HUES6 (cell line): Measurements from ENCODE around the gene DTD1.

ENCODE experiments used
- H3K27ac ChIP-seq: 2 replicates; pipeline ENCODE4 v1.7.0; 2013; ENCODE audit warnings: low read depth, mild to moderate bottlenecking, low read length, inconsistent platforms
- H3K27me3 ChIP-seq: 2 replicates; pipeline ENCODE4 v1.6.1; 2013; ENCODE audit warnings: low read length; ENCODE audit not compliant: control insufficient read depth, insufficient read depth
- H3K36me3 ChIP-seq: 2 replicates; pipeline ENCODE4 v1.6.1; 2013; ENCODE audit warnings: low read length; ENCODE audit not compliant: control insufficient read depth, insufficient read depth
- H3K4me1 ChIP-seq: 2 replicates; pipeline ENCODE4 v1.6.1; 2013; ENCODE audit warnings: low read length; ENCODE audit not compliant: control insufficient read depth, insufficient read depth
- H3K4me3 ChIP-seq: 2 replicates; pipeline ENCODE4 v1.5.1; 2013; ENCODE audit warnings: low read depth, low read length
- H3K9ac ChIP-seq: one replicate; pipeline ENCODE4 v1.6.1; 2013; ENCODE audit warnings: mild to moderate bottlenecking, low read length
- H3K9me3 ChIP-seq: 2 replicates; pipeline ENCODE4 v1.6.1; 2013; ENCODE audit warnings: low read depth, low read length; ENCODE audit not compliant: control insufficient read depth, insufficient read depth

DTD1 gene

GRCh38 chr20:18662279-18663040 is 74.6 kb downstream of the DTD1 start:
- no peaks in the 10 kb centered on the region for H3K36me3 ChIP-seq
- no peak overlapping the region for H3K9ac ChIP-seq
- no peak overlapping the region for H3K4me3 ChIP-seq
- H3K27me3 ChIP-seq = no peaks in the 10 kb centered on the region
- no peaks in the 10 kb centered on the region for H3K9me3 ChIP-seq
- no peaks in the 10 kb centered on the region for H3K4me1 ChIP-seq
- no peak overlapping the region for H3K27ac ChIP-seq

- Histone ChIP-seq H3K36me3 (no peaks in the 10 kb centered on the region), H3K27ac (no peak overlapping the region), H3K4me1 (no peaks in the 10 kb centered on the region), H3K9me3 (no peaks in the 10 kb centered on the region), H3K4me3 (no peak overlapping the region), H3K9ac (no peak overlapping the region), H3K27me3 (no peaks in the 10 kb centered on the region)
Observed at GRCh38 chr20:18663932-18664331, 76.1 kb downstream of the DTD1 start.

GRCh38 chr20:18665135-18665534 is 77.3 kb downstream of the DTD1 start:
- Histone ChIP-seq H3K27me3 (no peaks in the 10 kb centered on the region), H3K4me3 (no peak overlapping the region), H3K9ac (no peak overlapping the region), H3K4me1 (peaks cover 10% of the 10 kb centered on the region; the same call in 1 of the 2 replicates), H3K36me3 (no peaks in the 10 kb centered on the region), H3K9me3 (no peaks in the 10 kb centered on the region), H3K27ac (no peak overlapping the region)

DNA sequence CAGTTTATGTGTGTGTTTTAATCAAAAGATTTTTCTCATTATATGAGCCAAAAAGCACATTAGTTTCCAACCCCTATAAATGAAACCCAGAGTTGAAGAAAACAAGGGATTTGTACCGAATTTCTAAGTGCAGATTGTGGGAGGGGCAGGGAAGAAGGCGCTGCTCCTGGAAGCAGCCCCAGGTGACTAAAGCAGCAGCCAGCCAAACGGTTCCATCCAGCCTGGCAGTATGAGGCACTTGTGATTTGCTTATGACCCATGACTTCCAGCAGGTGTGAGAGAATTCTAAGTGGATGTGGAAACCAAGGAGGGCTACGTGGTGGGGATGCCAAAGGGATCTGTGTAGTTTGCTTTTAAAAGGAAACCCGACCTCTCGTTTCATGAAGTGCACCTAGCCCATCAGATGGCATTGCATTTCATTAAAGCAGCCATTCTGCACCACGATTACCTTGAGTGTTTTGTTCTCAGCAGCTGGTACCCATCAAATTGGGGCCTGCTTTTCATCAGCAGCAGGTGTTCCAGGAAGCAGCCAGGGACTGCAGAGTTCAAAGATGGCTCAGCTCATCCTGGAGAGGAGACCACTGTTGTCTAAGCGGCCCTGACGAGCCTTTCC is 79.1 kb downstream of the DTD1 start:
- no peaks in the 10 kb centered on the region for H3K36me3 ChIP-seq
- no peak overlapping the region for H3K27ac ChIP-seq
- H3K9ac ChIP-seq = no peak overlapping the region
- no peaks in the 10 kb centered on the region for H3K27me3 ChIP-seq
- peaks cover 10% of the 10 kb centered on the region; the same call in 1 of the 2 replicates for H3K4me1 ChIP-seq
- no peaks in the 10 kb centered on the region for H3K9me3 ChIP-seq
- no peak overlapping the region for H3K4me3 ChIP-seq

DNA sequence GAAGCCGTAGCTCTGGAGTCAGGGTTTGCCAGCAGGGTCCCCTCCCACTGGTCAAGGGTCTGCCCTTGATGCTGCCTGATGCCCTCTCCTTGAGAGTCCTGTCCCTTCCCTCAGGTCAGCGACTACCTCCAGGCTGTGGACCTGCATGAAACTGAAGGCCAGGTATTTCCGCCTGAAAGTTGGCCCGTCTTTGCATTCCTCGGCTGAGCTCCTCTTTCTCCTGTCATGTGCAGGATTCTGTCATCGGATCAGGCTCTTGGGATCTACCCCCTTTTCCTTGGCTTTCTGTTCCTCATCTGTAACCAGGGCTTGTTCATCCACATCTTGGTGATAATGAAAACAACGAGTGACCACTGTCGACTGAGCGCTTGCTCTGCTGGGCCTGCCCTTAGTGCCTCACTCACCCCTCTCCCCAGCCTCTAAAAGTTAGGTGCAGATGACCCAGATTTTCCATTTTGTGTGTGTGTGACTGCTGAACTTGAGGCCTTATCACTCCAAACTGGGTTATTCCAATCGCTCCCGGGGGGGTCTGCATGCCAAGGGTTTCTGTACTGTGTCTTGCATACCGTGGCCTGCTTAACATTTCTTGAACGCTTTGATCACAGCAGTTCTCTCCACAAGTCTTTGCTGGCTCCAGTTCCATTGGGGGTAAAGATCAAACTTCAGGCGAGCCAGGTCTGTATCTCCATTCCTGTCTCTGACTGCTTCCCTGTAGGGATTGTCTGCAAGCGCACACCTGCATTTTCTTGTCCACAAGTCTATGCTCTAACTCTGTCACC is 81.6 kb downstream of the DTD1 start:
- Histone ChIP-seq H3K4me1 (peaks cover 10% of the 10 kb centered on the region; the same call in 1 of the 2 replicates), H3K27me3 (no peaks in the 10 kb centered on the region), H3K36me3 (no peaks in the 10 kb centered on the region), H3K4me3 (no peak overlapping the region), H3K9me3 (no peaks in the 10 kb centered on the region), H3K9ac (no peak overlapping the region), H3K27ac (no peak overlapping the region)

- Histone ChIP-seq H3K4me3 (no peak overlapping the region), H3K9me3 (no peaks in the 10 kb centered on the region), H3K27me3 (no peaks in the 10 kb centered on the region), H3K27ac (no peak overlapping the region), H3K4me1 (peaks cover 10% of the 10 kb centered on the region; the same call in 1 of the 2 replicates), H3K9ac (no peak overlapping the region), H3K36me3 (no peaks in the 10 kb centered on the region)
Observed at GRCh38 chr20:18671203-18671710, 83.4 kb downstream of the DTD1 start.

- no peaks in the 10 kb centered on the region for H3K27me3 ChIP-seq
- no peak overlapping the region for H3K9ac ChIP-seq
- no peak overlapping the region for H3K27ac ChIP-seq
- peaks cover 10% of the 10 kb centered on the region; the same call in 1 of the 2 replicates for H3K4me1 ChIP-seq
- H3K36me3 ChIP-seq = no peaks in the 10 kb centered on the region
- no peak overlapping the region for H3K4me3 ChIP-seq
- H3K9me3 ChIP-seq = no peaks in the 10 kb centered on the region
Observed at GRCh38 chr20:18672834-18673233, 85.0 kb downstream of the DTD1 start.

- H3K27ac ChIP-seq = no peak overlapping the region
- H3K27me3 ChIP-seq = no peaks in the 10 kb centered on the region
- no peaks in the 10 kb centered on the region for H3K36me3 ChIP-seq
- no peaks in the 10 kb centered on the region for H3K9me3 ChIP-seq
- peaks cover 8% of the 10 kb centered on the region; the same call in 1 of the 2 replicates for H3K4me1 ChIP-seq
- no peak overlapping the region for H3K4me3 ChIP-seq
- H3K9ac ChIP-seq = no peak overlapping the region
Observed at GRCh38 chr20:18676396-18676795, 88.5 kb downstream of the DTD1 start.

DNA sequence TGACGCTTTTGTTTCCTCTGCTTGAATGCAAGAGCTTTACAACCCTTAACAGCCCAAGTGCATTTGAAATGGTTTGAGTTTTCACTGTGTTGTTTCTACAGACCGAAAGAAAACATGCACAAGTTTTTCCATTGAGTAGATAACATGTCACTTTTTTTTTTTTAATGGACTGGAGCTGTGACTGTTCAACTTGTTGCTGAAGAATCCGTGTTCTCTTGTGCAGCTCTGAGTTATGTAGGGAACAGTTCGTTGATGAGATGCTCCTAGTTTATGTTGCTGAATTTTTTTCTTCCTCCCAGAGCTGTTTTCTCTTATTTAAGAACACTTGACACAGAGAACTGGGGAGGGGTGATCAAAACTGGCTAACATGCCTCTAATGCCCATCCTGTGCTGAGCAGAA is 89.3 kb downstream of the DTD1 start:
- Histone ChIP-seq H3K9ac (no peak overlapping the region), H3K4me1 (peaks cover 8% of the 10 kb centered on the region; the same call in 1 of the 2 replicates), H3K36me3 (no peaks in the 10 kb centered on the region), H3K4me3 (no peak overlapping the region), H3K9me3 (no peaks in the 10 kb centered on the region), H3K27ac (no peak overlapping the region), H3K27me3 (no peaks in the 10 kb centered on the region)

- Histone ChIP-seq H3K9ac (no peak overlapping the region), H3K36me3 (no peaks in the 10 kb centered on the region), H3K4me1 (peaks cover 19% of the 10 kb centered on the region), H3K4me3 (no peak overlapping the region), H3K27ac (no peak overlapping the region), H3K27me3 (no peaks in the 10 kb centered on the region), H3K9me3 (no peaks in the 10 kb centered on the region)
Observed at GRCh38 chr20:18678549-18679419, 90.9 kb downstream of the DTD1 start.
